Uterus (tissue), 2 donors: Measurements from ENCODE around the gene HARBI1.

ENCODE experiments used
- CTCF ChIP-seq, 4 experiments: fragments of 200-600 bp in 2 of 4; fragments of 450-650 bp in 2 of 4; sonication (generic) in 2 of 4; IDR thresholded peaks; one replicate each; pipeline ENCODE4 v1.5.1; 2016 to 2019; ENCODE audit warnings: antibody characterized with exemption in 4 of 4, mild to moderate bottlenecking in 2 of 4, moderate library complexity in 1 of 4
- POLR2A ChIP-seq, 2 donors: fragments of 450-650 bp; IDR thresholded peaks; one replicate each; pipeline ENCODE4 v1.6.1; 2016; ENCODE audit warnings: antibody characterized with exemption in 2 of 2, mild to moderate bottlenecking in 1 of 2, moderate library complexity in 1 of 2

- TF ChIP-seq CTCF (IDR thresholded peaks at IDR 0.05) (no peak), POLR2A (IDR thresholded peaks at IDR 0.05) (no peak)
Measured at GRCh38 chr11:46632502-46632901, 15.5 kb upstream of the HARBI1 start.
